Measurements from ENCODE around the gene SLC18B1.
"Not testable (repeated sequence)": the region's sequence is repeated elsewhere in the genome, so short reads cannot be mapped to it uniquely, and the experiment has no call there.

The SLC18B1 gene

DNA sequence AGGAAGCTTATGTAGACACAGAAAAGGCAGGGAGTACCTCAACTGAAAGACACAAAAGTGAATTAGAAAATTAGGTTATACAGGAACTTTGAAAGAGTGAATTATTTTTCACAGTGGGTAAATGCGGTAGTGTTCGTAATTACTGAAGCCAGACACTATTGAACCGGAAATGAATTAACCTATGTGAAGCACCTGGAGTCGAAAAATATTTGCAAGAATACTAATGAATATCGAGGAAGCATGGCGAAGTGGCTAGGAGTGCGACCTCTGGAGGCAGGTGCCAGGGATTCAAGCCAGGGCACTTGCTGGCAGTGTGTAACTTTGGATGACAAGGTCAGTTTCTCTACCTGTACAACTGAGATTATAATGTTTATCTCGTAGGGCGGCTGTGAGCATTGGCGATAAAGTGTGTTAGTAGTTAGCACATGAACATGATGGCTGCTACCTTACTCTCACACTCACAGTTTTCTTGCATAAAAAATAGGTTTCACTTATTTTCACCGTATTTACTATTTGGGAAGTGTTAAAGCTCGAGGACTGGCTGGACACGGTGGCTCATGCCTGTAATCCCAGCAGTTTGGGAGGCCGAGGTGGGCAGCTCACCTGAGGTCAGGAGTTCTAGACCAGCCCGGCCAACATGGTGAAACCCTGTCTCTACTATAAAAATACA lies 567 bp upstream of the SLC18B1 start:
- DNase-seq = no peak

DNA sequence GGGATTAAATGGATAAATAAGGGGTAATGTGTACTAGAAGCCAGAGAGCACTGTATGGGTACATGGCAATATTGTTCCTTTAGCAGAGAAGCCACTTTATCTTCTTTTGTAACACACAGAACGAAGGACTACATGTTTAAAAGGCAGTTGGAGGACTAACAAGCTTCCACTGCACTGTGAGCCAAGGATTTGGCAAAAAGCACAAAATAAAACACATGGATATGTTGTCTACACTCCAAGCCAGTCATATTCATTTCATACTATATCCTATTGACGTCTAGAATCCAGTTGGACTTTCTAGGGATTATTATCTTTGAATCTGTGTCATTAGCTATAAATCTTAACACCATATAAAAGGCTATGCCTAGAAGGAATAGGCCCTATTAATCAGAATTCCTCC lies 3.0 kb downstream of the SLC18B1 start:
- DNase-seq = no peak

DNA sequence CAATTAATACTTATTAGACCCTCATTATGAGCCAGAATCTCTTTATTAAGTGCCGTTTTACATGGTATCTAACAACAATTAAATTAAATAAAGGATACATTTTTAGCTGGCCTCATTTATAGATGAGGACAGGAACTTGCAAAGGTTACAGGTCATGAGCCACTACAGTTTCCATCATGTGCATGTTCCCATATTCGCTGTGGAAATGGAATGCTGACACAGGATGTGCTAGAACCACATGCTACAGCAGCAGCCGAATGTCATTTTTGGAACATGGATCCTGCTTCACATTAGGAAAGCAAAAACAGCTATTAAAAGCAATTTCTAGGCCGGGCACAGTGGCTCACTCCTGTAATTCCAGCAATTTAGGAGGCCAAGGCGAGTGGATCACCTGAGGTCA lies 5.9 kb downstream of the SLC18B1 start:
- no peak for DNase-seq

- no peak for DNase-seq
These were observed 8.0 kb downstream of the SLC18B1 start for GRCh38 chr6:132790450-132790849.

DNA sequence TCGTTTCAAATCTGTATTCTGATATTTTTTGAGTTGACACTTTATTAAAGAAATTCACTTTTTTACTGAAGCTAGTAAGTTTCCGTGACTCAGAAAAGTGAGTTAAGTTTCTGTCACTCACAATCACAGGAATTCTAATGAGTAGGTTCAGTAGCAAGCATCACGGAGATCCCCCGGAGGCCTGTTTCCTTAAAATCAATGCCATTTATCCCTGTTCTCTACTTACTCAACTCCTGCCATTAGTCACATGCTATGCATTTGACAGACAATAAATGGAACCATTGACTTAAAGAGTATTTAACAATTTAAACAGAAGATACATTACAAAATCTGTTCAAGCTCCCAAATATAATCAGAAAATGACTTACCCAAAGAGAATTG lies 9.1 kb downstream of the SLC18B1 start:
- DNase-seq = no peak

DNA sequence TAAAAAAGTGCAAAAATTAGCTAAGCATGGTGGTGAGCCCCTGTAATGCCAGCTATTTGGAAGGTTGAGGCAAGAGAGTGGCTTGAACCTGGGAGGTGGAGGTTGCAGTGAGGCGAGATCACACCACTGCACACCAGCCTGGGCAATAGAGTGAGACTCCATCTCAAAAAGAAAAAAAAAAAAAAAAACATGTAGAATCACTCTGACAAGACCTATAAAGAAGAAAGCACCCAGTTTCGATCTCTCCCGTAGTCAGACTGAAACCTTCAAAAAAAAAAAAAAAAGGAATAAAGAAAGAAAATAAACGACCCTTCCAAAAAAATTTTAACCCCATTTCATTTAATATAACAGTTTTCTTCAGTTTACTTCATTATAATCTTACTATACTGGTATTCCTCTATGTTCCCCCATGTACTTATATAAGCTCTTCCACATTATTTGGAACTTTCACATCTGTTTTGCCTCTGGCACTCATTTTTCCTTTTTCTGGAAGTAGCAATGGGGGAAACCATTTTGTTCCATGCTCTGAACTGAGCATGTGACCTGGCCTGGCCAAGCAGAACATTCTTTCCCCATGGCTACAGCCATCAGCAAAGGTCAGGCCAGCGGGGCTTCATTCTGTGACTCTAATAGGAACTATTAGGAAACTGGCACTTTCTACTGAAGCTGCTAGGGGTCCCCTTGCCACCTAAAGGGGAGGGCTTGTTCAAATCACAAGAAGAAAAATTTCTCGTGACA lies 9.6 kb downstream of the SLC18B1 start:
- no peak for DNase-seq

DNA sequence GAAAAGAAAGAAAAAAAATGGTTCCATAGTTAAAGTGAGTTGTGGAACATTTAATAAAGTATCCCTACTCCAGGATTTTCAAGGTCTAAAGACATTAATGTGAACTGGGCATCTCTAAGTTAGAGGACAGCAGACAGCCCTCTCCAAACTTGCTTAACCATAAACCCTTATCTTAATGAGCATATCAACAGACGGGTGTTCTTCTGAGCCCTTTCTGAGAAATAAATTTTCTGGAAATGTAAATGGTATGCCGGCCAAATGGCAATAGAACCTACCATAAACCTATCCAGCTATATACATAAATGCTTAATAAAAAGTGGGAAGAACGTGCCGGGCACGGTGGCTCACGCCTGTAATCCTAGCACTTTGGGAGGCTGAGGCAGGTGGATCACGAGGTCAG lies 12.5 kb downstream of the SLC18B1 start:
- DNase-seq = no peak

GRCh38 chr6:132780770-132781371 lies 17.6 kb downstream of the SLC18B1 start:
- DNase-seq = no peak

GRCh38 chr6:132777881-132778280 lies 20.6 kb downstream of the SLC18B1 start:
- not testable (repeated sequence) for DNase-seq

DNA sequence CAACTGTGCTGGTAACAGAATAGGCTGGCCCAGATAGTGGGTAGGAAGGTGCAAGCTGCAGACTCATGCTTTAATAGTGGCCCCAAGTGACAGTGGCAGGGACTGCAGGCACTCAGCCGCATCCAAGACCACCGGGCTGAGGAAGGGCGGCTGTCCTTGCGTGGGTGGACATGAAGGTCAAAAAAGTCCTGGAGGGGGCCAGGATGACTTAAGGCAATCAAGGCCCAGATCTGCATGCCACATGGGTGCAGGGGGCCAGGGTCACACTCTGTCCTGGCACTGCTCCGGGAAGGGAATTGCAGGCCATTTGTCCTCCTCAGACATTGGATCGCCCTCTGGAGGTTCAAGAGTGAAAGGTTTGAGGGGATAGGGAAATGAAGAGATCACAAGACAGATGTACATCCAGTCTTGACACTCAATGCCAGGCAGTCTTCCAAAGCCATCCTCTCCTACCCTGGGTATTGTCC lies 30.4 kb downstream of the SLC18B1 start:
- no peak for DNase-seq

- no peak for DNase-seq
These were observed 32.9 kb downstream of the SLC18B1 start for GRCh38 chr6:132765560-132765959.

- peak; percentile 55 for DNase-seq
These were observed 34.1 kb downstream of the SLC18B1 start for GRCh38 chr6:132764370-132764769.

- no peak for DNase-seq
These were observed 35.2 kb downstream of the SLC18B1 start for GRCh38 chr6:132763269-132763668.

DNA sequence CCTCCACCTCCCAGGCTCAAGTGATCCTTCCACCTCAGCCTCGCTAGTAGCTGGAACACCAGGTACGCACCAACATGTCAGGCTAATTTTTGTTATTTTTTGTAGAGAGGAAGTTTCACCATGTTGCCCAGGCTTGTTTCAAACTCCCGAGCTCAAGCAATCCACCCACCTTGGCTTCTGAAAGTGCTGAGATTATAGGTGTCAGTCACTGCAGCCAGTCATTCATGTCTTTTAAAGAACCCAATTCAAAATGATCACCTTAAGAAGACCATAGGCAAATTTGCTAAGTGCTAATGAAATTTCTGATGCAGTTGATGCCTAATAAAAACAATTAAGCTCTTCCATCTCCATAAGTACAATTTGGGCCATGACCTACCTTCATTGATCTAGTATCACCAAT lies 38.2 kb downstream of the SLC18B1 start:
- DNase-seq = no peak

DNA sequence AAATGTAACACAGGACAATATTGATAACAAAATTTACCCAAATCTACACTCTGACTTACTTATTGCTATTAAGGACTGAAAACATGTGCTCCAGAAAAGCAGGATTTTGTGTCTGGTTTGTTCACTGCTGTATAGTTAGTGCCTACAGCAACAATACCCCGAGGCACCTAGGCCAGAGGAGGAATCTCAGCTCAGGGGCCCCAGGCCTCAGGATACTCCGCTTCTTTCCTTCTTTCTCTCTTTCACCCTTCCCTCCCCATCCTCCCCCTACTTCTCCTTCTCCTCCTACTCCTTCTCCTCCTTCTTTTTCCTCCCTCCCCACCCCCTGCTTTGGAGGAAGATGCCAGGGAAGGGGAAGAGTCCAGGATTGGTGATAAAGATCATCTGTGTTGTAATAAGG lies 39.7 kb downstream of the SLC18B1 start:
- no peak for DNase-seq

DNA sequence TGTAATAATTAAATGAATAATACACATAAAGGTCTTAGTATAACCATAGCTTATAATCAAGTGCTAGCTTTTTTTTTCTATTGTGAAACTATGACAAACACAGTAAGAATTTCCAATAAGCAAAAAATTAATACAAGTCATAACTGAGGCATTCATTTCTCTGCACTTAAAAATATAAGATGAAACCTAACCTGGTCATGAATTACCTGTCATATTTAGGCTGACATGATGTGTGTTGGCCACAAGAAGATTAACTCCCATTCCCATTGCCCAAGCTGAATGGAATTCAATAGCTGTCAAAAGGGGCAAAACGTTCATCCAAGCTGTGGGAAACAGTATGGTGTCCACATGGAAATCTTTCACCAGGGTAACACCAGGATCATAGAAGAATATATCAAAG lies 46.2 kb downstream of the SLC18B1 start:
- DNase-seq = no peak

GRCh38 chr6:132751828-132752227 lies 46.6 kb downstream of the SLC18B1 start:
- no peak for DNase-seq

GRCh38 chr6:132751306-132751705 lies 47.1 kb downstream of the SLC18B1 start:
- DNase-seq = no peak

- no peak for DNase-seq
These were observed 47.8 kb downstream of the SLC18B1 start for GRCh38 chr6:132750455-132751248.

DNA sequence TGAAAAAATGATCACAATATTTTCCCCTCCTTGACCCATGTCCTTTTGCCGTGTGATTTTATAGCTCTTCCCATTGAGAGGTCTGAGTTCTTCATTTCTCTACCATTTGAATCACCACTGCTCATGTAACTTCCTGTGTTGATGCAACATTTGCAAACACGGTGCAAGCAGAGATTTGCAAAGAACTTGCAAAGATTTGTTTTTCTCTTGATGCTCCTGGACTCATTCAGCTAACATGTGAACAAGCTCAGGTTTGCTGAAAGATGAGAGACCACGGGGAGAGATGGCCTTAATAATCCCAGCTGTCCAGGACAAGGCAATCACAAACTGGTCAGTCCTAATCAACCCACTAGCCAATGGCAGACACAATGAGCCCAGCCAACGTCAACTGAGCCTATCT lies 49.3 kb downstream of the SLC18B1 start:
- no peak for DNase-seq

- DNase-seq = no peak
These were observed 50.0 kb downstream of the SLC18B1 start for GRCh38 chr6:132748446-132748845.

- DNase-seq = no peak
These were observed 52.4 kb downstream of the SLC18B1 start for GRCh38 chr6:132746048-132746447.

GRCh38 chr6:132742495-132742894 lies 55.9 kb downstream of the SLC18B1 start:
- DNase-seq = no peak
